Muscle layer of colon (tissue), 2 donors: Measurements from ENCODE around the gene CSK.

ENCODE experiments used
- H3K27ac ChIP-seq: one replicate; pipeline ENCODE4 v1.7.0; 2013; ENCODE audit warnings: low read depth, mild to moderate bottlenecking, low read length, moderate library complexity
- H3K27me3 ChIP-seq, 2 donors: one replicate each; pipeline ENCODE4 v1.7.0; 2013; ENCODE audit warnings: low read length in 2 of 2, mild to moderate bottlenecking in 2 of 2; ENCODE audit not compliant: insufficient read depth in 2 of 2, control insufficient read depth in 1 of 2
- H3K36me3 ChIP-seq: one replicate; pipeline ENCODE4 v1.7.0; 2013; ENCODE audit warnings: mild to moderate bottlenecking, low read length; ENCODE audit not compliant: insufficient read depth
- H3K4me1 ChIP-seq: one replicate; pipeline ENCODE4 v1.7.0; 2013; ENCODE audit warnings: mild to moderate bottlenecking, low read length; ENCODE audit not compliant: insufficient read depth
- H3K4me3 ChIP-seq, 2 donors: one replicate each; pipeline ENCODE4 v1.7.0; 2013; ENCODE audit warnings: low read length in 2 of 2, low read depth in 1 of 2, mild to moderate bottlenecking in 1 of 2, moderate library complexity in 1 of 2
- H3K9ac ChIP-seq: one replicate; pipeline ENCODE4 v1.7.0; 2013; ENCODE audit warnings: low read length
- H3K9me3 ChIP-seq: one replicate; pipeline ENCODE4 v1.7.0; 2013; ENCODE audit warnings: mild to moderate bottlenecking, low read length
- donor health status: abdominal sarcoma.
- donor health status: Adenocarcinoma of cecum.

Gene CSK

GRCh38 chr15:74833376-74834107, 51.7 kb downstream of the CSK start:
- Histone ChIP-seq H3K9me3 (no peaks in the 10 kb centered on the region), H3K27me3 (no peaks in the 10 kb centered on the region), H3K4me1 (peaks cover 12% of the 10 kb centered on the region), H3K9ac (no peak overlapping the region), H3K4me3 (no peak overlapping the region), H3K36me3 (peaks cover 12% of the 10 kb centered on the region), H3K27ac (no peak overlapping the region)

- H3K27me3 ChIP-seq = no peaks in the 10 kb centered on the region
- no peaks in the 10 kb centered on the region for H3K9me3 ChIP-seq
- H3K4me1 ChIP-seq = peaks cover 12% of the 10 kb centered on the region
- no peak overlapping the region for H3K4me3 ChIP-seq
- H3K9ac ChIP-seq = no peak overlapping the region
- H3K27ac ChIP-seq = no peak overlapping the region
- H3K36me3 ChIP-seq = peaks cover 19% of the 10 kb centered on the region
These were observed 53.5 kb downstream of the CSK start for GRCh38 chr15:74835312-74835823.

- Histone ChIP-seq H3K36me3 (peaks cover 19% of the 10 kb centered on the region), H3K9ac (no peak overlapping the region), H3K27ac (no peak overlapping the region), H3K9me3 (no peaks in the 10 kb centered on the region), H3K4me1 (peaks cover 5% of the 10 kb centered on the region), H3K4me3 (no peak overlapping the region), H3K27me3 (no peaks in the 10 kb centered on the region)
These were observed 55.0 kb downstream of the CSK start for GRCh38 chr15:74836846-74837245.

- no peaks in the 10 kb centered on the region for H3K9me3 ChIP-seq
- H3K36me3 ChIP-seq = peaks cover 19% of the 10 kb centered on the region
- H3K4me3 ChIP-seq = no peak overlapping the region
- H3K4me1 ChIP-seq = peaks cover 12% of the 10 kb centered on the region
- H3K27me3 ChIP-seq = no peaks in the 10 kb centered on the region
- no peak overlapping the region for H3K27ac ChIP-seq
- H3K9ac ChIP-seq = no peak overlapping the region
These were observed 55.7 kb downstream of the CSK start for GRCh38 chr15:74837482-74838136.

GRCh38 chr15:74838137-74838516, 56.2 kb downstream of the CSK start:
- Histone ChIP-seq H3K27me3 (no peaks in the 10 kb centered on the region), H3K27ac (no peak overlapping the region)

GRCh38 chr15:74838746-74839525, 57.1 kb downstream of the CSK start:
- Histone ChIP-seq H3K27ac (no peak overlapping the region), H3K9ac (no peak overlapping the region), H3K4me1 (peaks cover 19% of the 10 kb centered on the region), H3K4me3 (no peak overlapping the region), H3K9me3 (no peaks in the 10 kb centered on the region), H3K36me3 (peaks cover 19% of the 10 kb centered on the region), H3K27me3 (no peaks in the 10 kb centered on the region)

More at GRCh38 chr15:74838137-74838516, 56.2 kb downstream of the CSK start:
- Histone ChIP-seq H3K9me3 (no peaks in the 10 kb centered on the region), H3K36me3 (peaks cover 19% of the 10 kb centered on the region), H3K9ac (no peak overlapping the region), H3K4me1 (peaks cover 12% of the 10 kb centered on the region), H3K4me3 (no peak overlapping the region)

- Histone ChIP-seq H3K4me3 (no peak overlapping the region), H3K27me3 (no peaks in the 10 kb centered on the region), H3K9me3 (no peaks in the 10 kb centered on the region), H3K36me3 (peaks cover 26% of the 10 kb centered on the region), H3K4me1 (peaks cover 25% of the 10 kb centered on the region), H3K27ac (no peak overlapping the region), H3K9ac (no peak overlapping the region)
These were observed 57.9 kb downstream of the CSK start for GRCh38 chr15:74839526-74840395.

- Histone ChIP-seq H3K4me1 (peaks cover 25% of the 10 kb centered on the region), H3K36me3 (peaks cover 39% of the 10 kb centered on the region), H3K9ac (no peak overlapping the region)
These were observed 59.2 kb downstream of the CSK start for GRCh38 chr15:74840851-74841775.

GRCh38 chr15:74841891-74842373, 60.1 kb downstream of the CSK start:
- H3K27me3 ChIP-seq = no peaks in the 10 kb centered on the region
- H3K4me1 ChIP-seq = peaks cover 25% of the 10 kb centered on the region
- peaks cover 33% of the 10 kb centered on the region for H3K36me3 ChIP-seq
- peak overlapping the region in 1 of 2 donors; percentile 78 for H3K4me3 ChIP-seq
- H3K27ac ChIP-seq = no peak overlapping the region
- no peaks in the 10 kb centered on the region for H3K9me3 ChIP-seq
- no peak overlapping the region for H3K9ac ChIP-seq

More at GRCh38 chr15:74840851-74841775, 59.2 kb downstream of the CSK start:
- no peak overlapping the region for H3K4me3 ChIP-seq
- H3K9me3 ChIP-seq = no peaks in the 10 kb centered on the region
- H3K27me3 ChIP-seq = no peaks in the 10 kb centered on the region
- H3K27ac ChIP-seq = no peak overlapping the region
